ENCODE results near the gene PACSIN2. TPM values are rescaled to one million over a fixed set of nuclear protein-coding genes. Genes with fewer than 3 reads are reported as not detected.
"Not testable (repeated sequence)": the region's sequence is repeated elsewhere in the genome, so short reads cannot be mapped to it uniquely, and the experiment has no call there.

PACSIN2 gene
- total and polyA plus RNA-seq, 5 donors from 2014 or later: 27.5 to 60.8 (median 34.9) TPM

- DNase-seq: no peak
- peaks cover 0 to 58% (median 39%) of the 10 kb centered on the region in 4 donors for H3K4me1 Mint-ChIP-seq
Observed at GRCh38 chr22:42922374-42923191, 92.4 kb downstream of the PACSIN2 start.

GRCh38 chr22:42920101-42920820 lies 94.7 kb downstream of the PACSIN2 start:
- ATAC-seq (ENCODE audit: low read depth in 2 of 2): no peak
- no peaks in the 10 kb centered on the region for H3K27me3 Mint-ChIP-seq
- no peaks in the 10 kb centered on the region for H3K27me3 ChIP-seq (ENCODE audit: control insufficient read depth, insufficient read depth, low read length)
- H3K9me3 ChIP-seq (ENCODE audit: control insufficient read depth in 2 of 2, low read length in 2 of 2): no peaks in the 10 kb centered on the region
- H3K4me3 Mint-ChIP-seq: no peak overlapping the region
- no peak overlapping the region for H3K4me3 ChIP-seq (ENCODE audit: low read depth, low read length)
- DNase-seq: no peak
- H3K36me3 ChIP-seq (ENCODE audit: control insufficient read depth, insufficient read depth, low read length): no peaks in the 10 kb centered on the region
- no peaks in the 10 kb centered on the region for H3K4me1 ChIP-seq (ENCODE audit: control insufficient read depth, insufficient read depth, low read length, poor library complexity, severe bottlenecking)
- peak overlapping the region in 1 of 3 donors; percentile 68 for H3K27ac Mint-ChIP-seq
- H3K36me3 Mint-ChIP-seq: no peaks in the 10 kb centered on the region
- no peaks in the 10 kb centered on the region for H3K9me3 Mint-ChIP-seq
- H3K27ac ChIP-seq (ENCODE audit: insufficient read depth, low read length, poor library complexity, severe bottlenecking): no peak overlapping the region
- H3K4me1 Mint-ChIP-seq: peaks cover 6 to 53% (median 32%) of the 10 kb centered on the region in 4 donors

More at GRCh38 chr22:42922374-42923191, 92.4 kb downstream of the PACSIN2 start:
- Histone ChIP-seq H3K36me3 (ENCODE audit: control insufficient read depth, insufficient read depth, low read length) (no peaks in the 10 kb centered on the region), H3K4me3 (ENCODE audit: low read depth, low read length) (no peak overlapping the region), H3K27ac (ENCODE audit: insufficient read depth, low read length, poor library complexity, severe bottlenecking) (no peak overlapping the region), H3K4me1 (ENCODE audit: control insufficient read depth, insufficient read depth, low read length, poor library complexity, severe bottlenecking) (no peaks in the 10 kb centered on the region), H3K9me3 (ENCODE audit: control insufficient read depth in 2 of 2, low read length in 2 of 2) (no peaks in the 10 kb centered on the region), H3K27me3 (ENCODE audit: control insufficient read depth, insufficient read depth, low read length) (no peaks in the 10 kb centered on the region)
- no peaks in the 10 kb centered on the region for H3K9me3 Mint-ChIP-seq
- H3K27me3 Mint-ChIP-seq: no peaks in the 10 kb centered on the region
- no peak overlapping the region for H3K4me3 Mint-ChIP-seq
- H3K36me3 Mint-ChIP-seq: peaks cover 6% of the 10 kb centered on the region
- ATAC-seq (ENCODE audit: low read depth in 2 of 2): no peak
- peak overlapping the region in 2 of 3 donors; percentile 43 to 59 for H3K27ac Mint-ChIP-seq

GRCh38 chr22:42919199-42919598 lies 95.8 kb downstream of the PACSIN2 start:
- Histone ChIP-seq H3K27me3 (ENCODE audit: control insufficient read depth, insufficient read depth, low read length) (no peaks in the 10 kb centered on the region), H3K9me3 (ENCODE audit: control insufficient read depth in 2 of 2, low read length in 2 of 2) (no peaks in the 10 kb centered on the region), H3K4me1 (ENCODE audit: control insufficient read depth, insufficient read depth, low read length, poor library complexity, severe bottlenecking) (no peaks in the 10 kb centered on the region), H3K27ac (ENCODE audit: insufficient read depth, low read length, poor library complexity, severe bottlenecking) (no peak overlapping the region), H3K36me3 (ENCODE audit: control insufficient read depth, insufficient read depth, low read length) (no peaks in the 10 kb centered on the region), H3K4me3 (ENCODE audit: low read depth, low read length) (no peak overlapping the region)
- no peaks in the 10 kb centered on the region for H3K9me3 Mint-ChIP-seq
- H3K4me3 Mint-ChIP-seq: no peak overlapping the region
- peaks cover 8 to 53% (median 31%) of the 10 kb centered on the region in 4 donors for H3K4me1 Mint-ChIP-seq
- no peak for ATAC-seq (ENCODE audit: low read depth in 2 of 2)
- DNase-seq: no peak
- no peaks in the 10 kb centered on the region for H3K36me3 Mint-ChIP-seq
- no peak overlapping the region for H3K27ac Mint-ChIP-seq
- H3K27me3 Mint-ChIP-seq: no peaks in the 10 kb centered on the region

- no peaks in the 10 kb centered on the region for H3K36me3 Mint-ChIP-seq
- H3K36me3 ChIP-seq (ENCODE audit: control insufficient read depth, insufficient read depth, low read length): no peaks in the 10 kb centered on the region
- no peak overlapping the region for H3K27ac Mint-ChIP-seq
- DNase-seq: no peak
- H3K4me1 ChIP-seq (ENCODE audit: control insufficient read depth, insufficient read depth, low read length, poor library complexity, severe bottlenecking): no peaks in the 10 kb centered on the region
- no peak overlapping the region for H3K4me3 Mint-ChIP-seq
- H3K27me3 Mint-ChIP-seq: no peaks in the 10 kb centered on the region
- H3K4me1 Mint-ChIP-seq: peaks cover 8 to 49% (median 28%) of the 10 kb centered on the region in 4 donors
- no peaks in the 10 kb centered on the region for H3K9me3 Mint-ChIP-seq
- no peak overlapping the region for H3K4me3 ChIP-seq (ENCODE audit: low read depth, low read length)
- H3K27me3 ChIP-seq (ENCODE audit: control insufficient read depth, insufficient read depth, low read length): no peaks in the 10 kb centered on the region
- ATAC-seq (ENCODE audit: low read depth in 2 of 2): no peak
- H3K9me3 ChIP-seq (ENCODE audit: control insufficient read depth in 2 of 2, low read length in 2 of 2): no peaks in the 10 kb centered on the region
- H3K27ac ChIP-seq (ENCODE audit: insufficient read depth, low read length, poor library complexity, severe bottlenecking): no peak overlapping the region
Observed at GRCh38 chr22:42918500-42918899, 96.4 kb downstream of the PACSIN2 start.

GRCh38 chr22:42917358-42917757 lies 97.6 kb downstream of the PACSIN2 start:
- not testable (repeated sequence) for H3K4me3 Mint-ChIP-seq; H3K36me3 Mint-ChIP-seq; H3K27me3 ChIP-seq (ENCODE audit: control insufficient read depth, insufficient read depth, low read length); H3K36me3 ChIP-seq (ENCODE audit: control insufficient read depth, insufficient read depth, low read length); ATAC-seq (ENCODE audit: low read depth in 2 of 2); H3K9me3 Mint-ChIP-seq; DNase-seq; H3K4me3 ChIP-seq (ENCODE audit: low read depth, low read length); H3K27ac ChIP-seq (ENCODE audit: insufficient read depth, low read length, poor library complexity, severe bottlenecking); H3K9me3 ChIP-seq (ENCODE audit: control insufficient read depth in 2 of 2, low read length in 2 of 2); H3K27me3 Mint-ChIP-seq; H3K4me1 ChIP-seq (ENCODE audit: control insufficient read depth, insufficient read depth, low read length, poor library complexity, severe bottlenecking)
- peak overlapping the region in 1 of 3 donors; percentile 46 for H3K27ac Mint-ChIP-seq
- peaks cover 8 to 40% (median 19%) of the 10 kb centered on the region in 4 donors for H3K4me1 Mint-ChIP-seq

- ATAC-seq (ENCODE audit: low read depth in 2 of 2) (no peak), DNase-seq (no peak)
- Mint-ChIP-seq H3K4me1 (peaks cover 12 to 34% (median 16%) of the 10 kb centered on the region in 4 donors), H3K9me3 (no peaks in the 10 kb centered on the region), H3K4me3 (no peak overlapping the region), H3K36me3 (peaks cover 7% of the 10 kb centered on the region), H3K27me3 (no peaks in the 10 kb centered on the region), H3K27ac (peak overlapping the region in 2 of 3 donors; percentile 35 to 80)
- Histone ChIP-seq H3K4me1 (ENCODE audit: control insufficient read depth, insufficient read depth, low read length, poor library complexity, severe bottlenecking) (no peaks in the 10 kb centered on the region), H3K9me3 (ENCODE audit: control insufficient read depth in 2 of 2, low read length in 2 of 2) (no peaks in the 10 kb centered on the region), H3K36me3 (ENCODE audit: control insufficient read depth, insufficient read depth, low read length) (peaks cover 8% of the 10 kb centered on the region), H3K27ac (ENCODE audit: insufficient read depth, low read length, poor library complexity, severe bottlenecking) (no peak overlapping the region), H3K27me3 (ENCODE audit: control insufficient read depth, insufficient read depth, low read length) (no peaks in the 10 kb centered on the region), H3K4me3 (ENCODE audit: low read depth, low read length) (no peak overlapping the region)
Observed at GRCh38 chr22:42915980-42916765, 98.8 kb downstream of the PACSIN2 start.

- Histone ChIP-seq H3K4me3 (ENCODE audit: low read depth, low read length) (no peak overlapping the region), H3K27ac (ENCODE audit: insufficient read depth, low read length, poor library complexity, severe bottlenecking) (no peak overlapping the region), H3K36me3 (ENCODE audit: control insufficient read depth, insufficient read depth, low read length) (peaks cover 16% of the 10 kb centered on the region), H3K4me1 (ENCODE audit: control insufficient read depth, insufficient read depth, low read length, poor library complexity, severe bottlenecking) (no peaks in the 10 kb centered on the region), H3K9me3 (ENCODE audit: control insufficient read depth in 2 of 2, low read length in 2 of 2) (no peaks in the 10 kb centered on the region), H3K27me3 (ENCODE audit: control insufficient read depth, insufficient read depth, low read length) (no peaks in the 10 kb centered on the region)
- no peaks in the 10 kb centered on the region for H3K9me3 Mint-ChIP-seq
- H3K27me3 Mint-ChIP-seq: no peaks in the 10 kb centered on the region
- peaks cover 7% of the 10 kb centered on the region for H3K36me3 Mint-ChIP-seq
- no peak overlapping the region for H3K4me3 Mint-ChIP-seq
- no peak for DNase-seq
- no peak for ATAC-seq (ENCODE audit: low read depth in 2 of 2)
- peaks cover 12 to 25% (median 14%) of the 10 kb centered on the region in 4 donors for H3K4me1 Mint-ChIP-seq
- peak overlapping the region in 2 of 3 donors; percentile 35 to 69 for H3K27ac Mint-ChIP-seq
Observed at GRCh38 chr22:42914511-42915076, 100.4 kb downstream of the PACSIN2 start.
